CD14-positive monocyte (primary cell): ENCODE measurements around the gene MED13L. TPM values are rescaled to one million over a fixed set of nuclear protein-coding genes. Genes with fewer than 3 reads are reported as not detected.

Experiments
- DNase-seq, 3 donors: peaks; one replicate each; pipeline ENCODE4 v3.0.0-alpha.2; 2011 to 2022
- H2AFZ ChIP-seq: 2 replicates; pipeline ENCODE4 v1.6.0; 2012; ENCODE audit warnings: mild to moderate bottlenecking, low read depth, low read length, inconsistent platforms; ENCODE audit not compliant: insufficient read depth, poor library complexity, severe bottlenecking
- H3K27ac ChIP-seq, 2 donors: 1 replicate in 1 of 2; 2 replicates in 1 of 2; pipeline ENCODE4 v1.5.1; 2012 to 2013; ENCODE audit warnings: low read length in 2 of 2, control low read depth in 1 of 2, inconsistent platforms in 1 of 2, low read depth in 1 of 2, mild to moderate bottlenecking in 1 of 2
- H3K27me3 ChIP-seq, 2 donors: one replicate each; pipeline versions ENCODE4 v1.6.0 to v1.6.1; 2011 to 2013; ENCODE audit warnings: low read length in 2 of 2; ENCODE audit not compliant: control insufficient read depth in 2 of 2, insufficient read depth in 2 of 2
- H3K36me3 ChIP-seq, 2 donors: replicated peaks in 1 of 2; 1 replicate in 1 of 2; 2 replicates in 1 of 2; pipeline versions ENCODE4 v1.5.1 to v1.6.1; 2012 to 2013; ENCODE audit warnings: low read length in 2 of 2, control low read depth in 1 of 2, inconsistent platforms in 1 of 2, mild to moderate bottlenecking in 1 of 2; ENCODE audit not compliant: insufficient read depth in 2 of 2, control insufficient read depth in 1 of 2
- H3K4me1 ChIP-seq, 2 donors: 1 replicate in 1 of 2; 2 replicates in 1 of 2; pipeline versions ENCODE4 v1.5.1 to v1.6.1; 2012 to 2013; ENCODE audit warnings: low read length in 2 of 2, control low read depth in 1 of 2, inconsistent platforms in 1 of 2, mild to moderate bottlenecking in 1 of 2, moderate library complexity in 1 of 2; ENCODE audit not compliant: insufficient read depth in 2 of 2, control insufficient read depth in 1 of 2
- H3K4me2 ChIP-seq: replicated peaks from 2 replicates; pipeline ENCODE3; 2012; ENCODE audit warnings: low read length, moderate library complexity, mild to moderate bottlenecking; ENCODE audit not compliant: poor library complexity, severe bottlenecking; ENCODE audit errors: extremely low read depth
- H3K4me3 ChIP-seq, 3 experiments: fragments of 200-600 bp in 1 of 3; sonication (generic) in 1 of 3; replicated peaks in 1 of 3; 1 replicate in 2 of 3; 2 replicates in 1 of 3; pipeline ENCODE4 v1.5.1; 2011 to 2013; ENCODE audit warnings: low read length in 3 of 3, mild to moderate bottlenecking in 3 of 3, control low read depth in 2 of 3, low read depth in 2 of 3, inconsistent platforms in 1 of 3, moderate library complexity in 1 of 3
- H3K79me2 ChIP-seq: 2 replicates; pipeline ENCODE4 v1.6.0; 2012; ENCODE audit warnings: mild to moderate bottlenecking, control low read depth, inconsistent platforms, low read length, moderate library complexity; ENCODE audit not compliant: insufficient read depth
- H3K9ac ChIP-seq: 2 replicates; pipeline ENCODE4 v1.6.0; 2017; ENCODE audit warnings: low read length, mild to moderate bottlenecking; ENCODE audit not compliant: insufficient read depth, poor library complexity, severe bottlenecking
- H3K9me3 ChIP-seq, 2 donors: replicated peaks in 1 of 2; 1 replicate in 1 of 2; 2 replicates in 1 of 2; pipeline versions ENCODE4 v1.5.1 to v1.6.1; 2012 to 2013; ENCODE audit warnings: low read length in 2 of 2, control low read depth in 1 of 2; ENCODE audit not compliant: control insufficient read depth in 1 of 2, insufficient read depth in 1 of 2
- H4K20me1 ChIP-seq: 2 replicates; pipeline ENCODE4 v1.6.0; 2012; ENCODE audit warnings: mild to moderate bottlenecking, low read length, control low read depth, moderate library complexity; ENCODE audit not compliant: insufficient read depth
- H3K27ac Mint-ChIP-seq, 7 donors: one replicate each; pipeline ENCODE4 v1.8.0; 2020; ENCODE audit warnings: mild to moderate bottlenecking in 7 of 7, mixed read lengths in 7 of 7, moderate library complexity in 6 of 7, inconsistent platforms in 2 of 7
- H3K27me3 Mint-ChIP-seq, 3 donors: one replicate each; pipeline ENCODE4 v1.8.0; 2021 to 2022; ENCODE audit warnings: low read depth in 3 of 3, mild to moderate bottlenecking in 3 of 3, mixed read lengths in 3 of 3, moderate library complexity in 3 of 3, inconsistent platforms in 1 of 3
- H3K36me3 Mint-ChIP-seq, 2 donors: one replicate each; pipeline ENCODE4 v1.8.0; 2020; ENCODE audit warnings: mixed read lengths in 2 of 2, inconsistent platforms in 1 of 2, mild to moderate bottlenecking in 1 of 2
- H3K4me1 Mint-ChIP-seq: one replicate; pipeline ENCODE4 v1.8.0; 2020; ENCODE audit warnings: mild to moderate bottlenecking, mixed read lengths
- H3K4me3 Mint-ChIP-seq, 2 donors: one replicate each; pipeline ENCODE4 v1.8.0; 2020; ENCODE audit warnings: mild to moderate bottlenecking in 2 of 2, mixed read lengths in 2 of 2, moderate library complexity in 1 of 2
- H3K9me3 Mint-ChIP-seq, 7 donors: one replicate each; pipeline ENCODE4 v1.8.0; 2020 to 2022; ENCODE audit warnings: mixed read lengths in 7 of 7, mild to moderate bottlenecking in 6 of 7, moderate library complexity in 6 of 7, inconsistent platforms in 2 of 7
- WGBS: methylation state at CpG from one replicate; pipeline ENCODE4 v1.1.5; 2013; ENCODE audit warnings: missing lambda C conversion rate; ENCODE audit not compliant: insufficient coverage; 5-methylcytosine and 5-hydroxymethylcytosine counted together
- intact Hi-C, 2 donors: fragments of 100-400 bp; cut with micrococcal nuclease; formaldehyde crosslinking; loops; one replicate each; pipeline versions ENCODE4 v1.15.0 to v1.15.1; 2023
- polyA plus RNA-seq, 3 donors: library from polyadenylated mRNA; depleted of rRNA in 1 of 3; unstranded in 2 of 3; stranded (reverse) in 1 of 3; fragments of 300-500 nt in 2 of 3; fragments of >200 nt in 1 of 3; fragmentation: Illumina TruSeq in 2 of 3; gene quantifications; 1 replicate in 2 of 3; 2 replicates in 1 of 3; pipeline ENCODE4 v1.2.3, GENCODE V29; 2012 to 2021
- TF ChIP-seq, protein P1 (sequence below): fragments of 200-600 bp; IDR thresholded peaks from one replicate; pipeline ENCODE4 v1.8.0; 2022; ENCODE audit warnings: antibody characterized with exemption, mild to moderate bottlenecking

The MED13L gene
- polyA plus RNA-seq, 3 donors = 4.4 to 42.0 (median 7.5) TPM

DNA sequence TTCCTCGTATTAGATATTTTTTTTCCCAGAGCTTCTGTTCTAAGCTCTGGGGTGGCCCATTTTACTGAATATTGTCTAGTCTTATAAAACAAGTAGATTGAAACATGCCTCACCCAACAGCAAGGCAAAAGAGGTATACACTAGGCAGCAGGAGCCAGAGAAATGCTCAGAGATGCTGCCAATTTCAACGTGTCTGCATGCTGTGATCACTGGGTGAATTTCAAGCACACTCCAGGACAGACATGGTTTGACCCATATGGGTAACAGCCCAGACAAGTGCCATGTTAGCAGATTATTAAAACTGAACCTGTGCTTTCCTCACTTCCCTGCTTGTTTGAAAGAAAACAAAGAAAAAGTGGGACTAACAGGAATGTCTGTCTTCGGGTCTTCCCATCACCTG, 321.3 kb downstream of the MED13L start:
- peaks cover 6% of the 10 kb centered on the region for H4K20me1 ChIP-seq
- no peaks in the 10 kb centered on the region for H3K27me3 ChIP-seq
- Mint-ChIP-seq H3K9me3 (peaks cover 0 to 4% (median 0%) of the 10 kb centered on the region in 7 donors), H3K4me3 (no peak overlapping the region), H3K27me3 (no peaks in the 10 kb centered on the region), H3K36me3 (peaks cover 47 to 53% of the 10 kb centered on the region in 2 donors), H3K4me1 (no peaks in the 10 kb centered on the region), H3K27ac (no peak overlapping the region)
- no peak overlapping the region for H3K4me2 ChIP-seq
- no peaks in the 10 kb centered on the region for H3K4me1 ChIP-seq
- DNase-seq = no peak
- TF ChIP-seq, protein P1, sequence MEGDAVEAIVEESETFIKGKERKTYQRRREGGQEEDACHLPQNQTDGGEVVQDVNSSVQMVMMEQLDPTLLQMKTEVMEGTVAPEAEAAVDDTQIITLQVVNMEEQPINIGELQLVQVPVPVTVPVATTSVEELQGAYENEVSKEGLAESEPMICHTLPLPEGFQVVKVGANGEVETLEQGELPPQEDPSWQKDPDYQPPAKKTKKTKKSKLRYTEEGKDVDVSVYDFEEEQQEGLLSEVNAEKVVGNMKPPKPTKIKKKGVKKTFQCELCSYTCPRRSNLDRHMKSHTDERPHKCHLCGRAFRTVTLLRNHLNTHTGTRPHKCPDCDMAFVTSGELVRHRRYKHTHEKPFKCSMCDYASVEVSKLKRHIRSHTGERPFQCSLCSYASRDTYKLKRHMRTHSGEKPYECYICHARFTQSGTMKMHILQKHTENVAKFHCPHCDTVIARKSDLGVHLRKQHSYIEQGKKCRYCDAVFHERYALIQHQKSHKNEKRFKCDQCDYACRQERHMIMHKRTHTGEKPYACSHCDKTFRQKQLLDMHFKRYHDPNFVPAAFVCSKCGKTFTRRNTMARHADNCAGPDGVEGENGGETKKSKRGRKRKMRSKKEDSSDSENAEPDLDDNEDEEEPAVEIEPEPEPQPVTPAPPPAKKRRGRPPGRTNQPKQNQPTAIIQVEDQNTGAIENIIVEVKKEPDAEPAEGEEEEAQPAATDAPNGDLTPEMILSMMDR = no peak
- H3K36me3 ChIP-seq = peaks cover 32 to 50% of the 10 kb centered on the region in 2 donors
- no peak overlapping the region for H3K9ac ChIP-seq
- no peak overlapping the region for H3K27ac ChIP-seq
- intact Hi-C loops = no loop called here
- no peaks in the 10 kb centered on the region for H3K9me3 ChIP-seq
- no peak overlapping the region for H2AFZ ChIP-seq
- no peak overlapping the region for H3K4me3 ChIP-seq
- WGBS = 85% methylated on average over 1 of the region's 3 CpGs
- H3K79me2 ChIP-seq = no peaks in the 10 kb centered on the region

DNA sequence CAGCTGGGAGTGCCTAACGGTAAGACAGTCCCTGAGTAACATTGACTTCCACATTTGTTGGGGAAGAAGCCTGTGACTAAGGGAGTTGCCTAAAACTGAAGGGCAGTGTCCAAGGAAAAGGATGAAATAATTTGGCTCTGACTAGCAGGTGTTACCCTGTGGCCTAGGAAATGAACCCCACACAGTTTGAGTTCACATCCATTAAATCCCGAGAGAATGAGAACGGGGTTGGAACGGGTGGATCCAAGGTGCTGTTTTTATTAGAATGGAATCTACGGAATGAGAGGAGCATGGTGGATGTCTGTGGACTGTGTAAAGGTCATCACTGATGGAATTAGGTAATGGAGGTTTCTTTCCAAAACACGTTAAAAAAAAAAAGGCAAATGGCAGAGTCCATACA, 324.0 kb downstream of the MED13L start:
- Histone ChIP-seq H3K36me3 (peaks cover 15 to 34% of the 10 kb centered on the region in 2 donors), H3K27ac (no peak overlapping the region), H3K4me3 (no peak overlapping the region), H3K27me3 (no peaks in the 10 kb centered on the region), H4K20me1 (no peaks in the 10 kb centered on the region), H3K4me2 (no peak overlapping the region), H2AFZ (no peak overlapping the region), H3K9me3 (no peaks in the 10 kb centered on the region), H3K4me1 (no peaks in the 10 kb centered on the region), H3K9ac (no peak overlapping the region), H3K79me2 (no peaks in the 10 kb centered on the region)
- H3K9me3 Mint-ChIP-seq = peaks cover 0 to 4% (median 0%) of the 10 kb centered on the region in 7 donors
- DNase-seq = no peak
- peaks cover 42 to 53% of the 10 kb centered on the region in 2 donors for H3K36me3 Mint-ChIP-seq
- intact Hi-C loops = no loop called here
- H3K27me3 Mint-ChIP-seq = no peaks in the 10 kb centered on the region
- TF ChIP-seq, protein P1 = no peak
- 60% methylated on average over 3 of the region's 6 CpGs for WGBS
- H3K27ac Mint-ChIP-seq = no peak overlapping the region
- H3K4me3 Mint-ChIP-seq = no peak overlapping the region
- no peaks in the 10 kb centered on the region for H3K4me1 Mint-ChIP-seq
